22Rv1 (cell line): ENCODE measurements around the gene FICD.

Experiments
- CTCF ChIP-seq: fragments of 450-650 bp; IDR thresholded peaks from 2 replicates; pipeline ENCODE4 v1.5.1; 2017; ENCODE audit warnings: mild to moderate bottlenecking
- ZFX ChIP-seq: fragments of 450-650 bp; IDR thresholded peaks from 2 replicates; pipeline ENCODE4 v1.6.1; 2017; ENCODE audit warnings: antibody characterized with exemption, borderline replicate concordance

- TF ChIP-seq CTCF (no peak), ZFX (no peak)
These were observed 47.5 kb downstream of the FICD start, which contains the start of gene ISCU for GRCh38 chr12:108562348-108563135.
